DOHH2 (cell line): ENCODE results near the gene TFPI2.

ENCODE experiments used
- H3F3A ChIP-seq: fragments of 200-600 bp; sonication (generic), shearing (Covaris generic); 2 replicates; pipeline ENCODE4 v1.6.0; 2016; ENCODE audit warnings: antibody characterized with exemption, mild to moderate bottlenecking; ENCODE audit not compliant: control insufficient read depth, insufficient read depth
- H3K27ac ChIP-seq: fragments of 200-600 bp; sonication (generic); 2 replicates; pipeline ENCODE4 v1.5.1; 2014; ENCODE audit warnings: low read depth, mild to moderate bottlenecking, low read length, moderate library complexity
- H3K27me3 ChIP-seq: fragments of 200-600 bp; sonication (generic); 2 replicates; pipeline ENCODE4 v1.6.1; 2014; ENCODE audit warnings: mild to moderate bottlenecking, low read length, mixed read lengths; ENCODE audit not compliant: control insufficient read depth
- H3K36me3 ChIP-seq: fragments of 200-600 bp; sonication (generic); 2 replicates; pipeline ENCODE4 v1.6.1; 2014; ENCODE audit warnings: mild to moderate bottlenecking, low read length, moderate library complexity, mixed read lengths; ENCODE audit not compliant: control insufficient read depth
- H3K4me1 ChIP-seq: fragments of 200-600 bp; sonication (generic); 2 replicates; pipeline ENCODE4 v1.6.1; 2014; ENCODE audit warnings: mild to moderate bottlenecking, low read length, mixed read lengths; ENCODE audit not compliant: control insufficient read depth
- H3K4me2 ChIP-seq: fragments of 200-600 bp; sonication (generic); 2 replicates; pipeline ENCODE4 v1.6.0; 2014; ENCODE audit warnings: mild to moderate bottlenecking, low read length, moderate library complexity
- H3K4me3 ChIP-seq: fragments of 200-600 bp; sonication (generic); 2 replicates; pipeline ENCODE4 v1.5.1; 2014; ENCODE audit warnings: mild to moderate bottlenecking, low read length, mixed read lengths
- H3K79me2 ChIP-seq: fragments of 200-600 bp; sonication (generic); 2 replicates; pipeline ENCODE4 v1.6.1; 2014; ENCODE audit warnings: mild to moderate bottlenecking, low read length, mixed read lengths; ENCODE audit not compliant: control insufficient read depth
- H3K9me2 ChIP-seq: fragments of 200-600 bp; sonication (generic); replicated peaks from 2 replicates; pipeline ENCODE4 v1.6.1; 2014; ENCODE audit warnings: mild to moderate bottlenecking, low read length, mixed read lengths; ENCODE audit not compliant: control insufficient read depth
- H3K9me3 ChIP-seq: fragments of 200-600 bp; sonication (generic); 2 replicates; pipeline ENCODE4 v1.6.1; 2014; ENCODE audit warnings: antibody characterized with exemption, low read length, mixed read lengths; ENCODE audit not compliant: control insufficient read depth, insufficient read depth
- H4K20me1 ChIP-seq: fragments of 200-600 bp; sonication (generic); 2 replicates; pipeline ENCODE4 v1.6.0; 2014; ENCODE audit warnings: low read depth, mild to moderate bottlenecking, antibody characterized with exemption, low read length, moderate library complexity; ENCODE audit not compliant: control insufficient read depth, insufficient read depth
- CTCF ChIP-seq: fragments of 200-600 bp; sonication (generic); IDR thresholded peaks from one replicate; pipeline ENCODE4 v1.5.1; 2014; ENCODE audit warnings: antibody characterized with exemption, mild to moderate bottlenecking, low read depth, low read length; ENCODE audit not compliant: poor library complexity, severe bottlenecking
- EZH2phosphoT487 ChIP-seq: fragments of 200-600 bp; sonication (generic); IDR thresholded peaks from 2 replicates; pipeline ENCODE4 v1.6.1; 2017; ENCODE audit warnings: borderline replicate concordance, mild to moderate bottlenecking, antibody characterized with exemption, low read length, moderate library complexity, mixed read lengths

Gene TFPI2

GRCh38 chr7:93926800-93927199 lies 36.2 kb upstream of the TFPI2 start:
- Histone ChIP-seq H3K79me2 (peaks cover 23% of the 10 kb centered on the region), H3F3A (no peaks in the 10 kb centered on the region), H3K27ac (no peak overlapping the region), H3K4me1 (peaks cover 21% of the 10 kb centered on the region), H3K36me3 (0 out of 2 replicates have a peak, but pooled peaks cover 4% of the 10 kb centered on the region), H3K4me2 (no peak overlapping the region), H3K9me2 (no peaks in the 10 kb centered on the region), H3K9me3 (no peaks in the 10 kb centered on the region), H3K27me3 (no peaks in the 10 kb centered on the region), H4K20me1 (no peaks in the 10 kb centered on the region), H3K4me3 (no peak overlapping the region)
- no peak for TF ChIP-seq CTCF
- TF ChIP-seq EZH2phosphoT487 = no peak

- peaks cover 23% of the 10 kb centered on the region for H3K79me2 ChIP-seq
- peaks cover 36% of the 10 kb centered on the region for H3K4me1 ChIP-seq
- H3K4me3 ChIP-seq = peak overlapping the region; percentile 83
- H3K27me3 ChIP-seq = no peaks in the 10 kb centered on the region
- 0 out of 2 replicates have a peak, but pooled peaks cover 4% of the 10 kb centered on the region for H3K36me3 ChIP-seq
- no peaks in the 10 kb centered on the region for H3K9me2 ChIP-seq
- TF ChIP-seq CTCF = no peak
- no peak for TF ChIP-seq EZH2phosphoT487
- H4K20me1 ChIP-seq = no peaks in the 10 kb centered on the region
- no peaks in the 10 kb centered on the region for H3K9me3 ChIP-seq
- H3K4me2 ChIP-seq = peak overlapping the region; percentile 76
- peaks cover 7% of the 10 kb centered on the region for H3F3A ChIP-seq
- no peak overlapping the region for H3K27ac ChIP-seq
Measured at GRCh38 chr7:93923942-93924341, 33.4 kb upstream of the TFPI2 start.

- TF ChIP-seq EZH2phosphoT487 (no peak), CTCF (no peak)
- peak overlapping the region; percentile 76 for H3K4me2 ChIP-seq
- H3K27ac ChIP-seq = no peak overlapping the region
- peak overlapping the region; percentile 83 for H3K4me3 ChIP-seq
- no peaks in the 10 kb centered on the region for H3K9me3 ChIP-seq
- no peaks in the 10 kb centered on the region for H3K9me2 ChIP-seq
- H3K4me1 ChIP-seq = peaks cover 36% of the 10 kb centered on the region
- H3F3A ChIP-seq = peaks cover 7% of the 10 kb centered on the region
- no peaks in the 10 kb centered on the region for H4K20me1 ChIP-seq
- H3K36me3 ChIP-seq = 0 out of 2 replicates have a peak, but pooled peaks cover 4% of the 10 kb centered on the region
- H3K79me2 ChIP-seq = peaks cover 23% of the 10 kb centered on the region
- no peaks in the 10 kb centered on the region for H3K27me3 ChIP-seq
Measured at GRCh38 chr7:93923296-93923695, 32.7 kb upstream of the TFPI2 start.
